HG03175 (cell line): ENCODE measurements around the gene MAGEA6.
"Not testable (repeated sequence)": the region's sequence is repeated elsewhere in the genome, so short reads cannot be mapped to it uniquely, and the experiment has no call there.

Experiments used
- ATAC-seq: cut with Tn5 transposase; IDR thresholded peaks from one replicate; pipeline ENCODE4 v1.9.1; 2021; ENCODE audit warnings: mild to moderate bottlenecking, moderate library complexity; ENCODE audit not compliant: unreplicated experiment

Gene MAGEA6

GRCh38 chrX:152769549-152770289 lies at the start of gene MAGEA6:
TSS of gene MAGEA6 (minus strand) at chrX:152769689. CDS start at chrX:152767650, 2,039 bp downstream.
- ATAC-seq = not testable (repeated sequence)

- no peak for ATAC-seq
Observed at GRCh38 chrX:152819266-152819665, 49.8 kb upstream of the MAGEA6 start.

GRCh38 chrX:152818356-152818755 lies 48.9 kb upstream of the MAGEA6 start:
- ATAC-seq = no peak

- no peak for ATAC-seq
Observed at GRCh38 chrX:152817078-152817764, 47.7 kb upstream of the MAGEA6 start.

- ATAC-seq = no peak
Observed at GRCh38 chrX:152814048-152814447, 44.6 kb upstream of the MAGEA6 start.

GRCh38 chrX:152813206-152813605 lies 43.7 kb upstream of the MAGEA6 start:
- ATAC-seq = no peak

GRCh38 chrX:152810403-152810802 lies 40.9 kb upstream of the MAGEA6 start:
- no peak for ATAC-seq

GRCh38 chrX:152806035-152806434 lies 36.5 kb upstream of the MAGEA6 start:
- no peak for ATAC-seq

GRCh38 chrX:152798945-152799344 lies 29.5 kb upstream of the MAGEA6 start:
- ATAC-seq = no peak

GRCh38 chrX:152787062-152787461 lies 17.6 kb upstream of the MAGEA6 start:
- peak; percentile 91 for ATAC-seq

- not testable (repeated sequence) for ATAC-seq
Observed at GRCh38 chrX:152766562-152766961, 2.9 kb downstream of the MAGEA6 start.

- not testable (repeated sequence) for ATAC-seq
Observed at GRCh38 chrX:152761582-152761981, 7.9 kb downstream of the MAGEA6 start.

GRCh38 chrX:152759544-152759943 lies 9.9 kb downstream of the MAGEA6 start:
- not testable (repeated sequence) for ATAC-seq

GRCh38 chrX:152758918-152759317 lies 10.6 kb downstream of the MAGEA6 start, which contains the start of gene CSAG3:
TSS of gene CSAG3 (plus strand) at chrX:152759218.
- not testable (repeated sequence) for ATAC-seq

GRCh38 chrX:152754871-152755270 lies 14.6 kb downstream of the MAGEA6 start:
- ATAC-seq = not testable (repeated sequence)

- not testable (repeated sequence) for ATAC-seq
Observed at GRCh38 chrX:152753686-152754650, 15.5 kb downstream of the MAGEA6 start, which contains the start of gene MAGEA2. TSS of gene MAGEA2 (minus strand) at chrX:152753842. CDS start at chrX:152751363, 2,479 bp downstream.

GRCh38 chrX:152738560-152738959 lies 30.9 kb downstream of the MAGEA6 start:
- no peak for ATAC-seq

- not testable (repeated sequence) for ATAC-seq
Observed at GRCh38 chrX:152736528-152736927, 33.0 kb downstream of the MAGEA6 start.

- ATAC-seq = no peak
Observed at GRCh38 chrX:152735860-152736511, 33.5 kb downstream of the MAGEA6 start.

- no peak for ATAC-seq
Observed at GRCh38 chrX:152735101-152735500, 34.4 kb downstream of the MAGEA6 start.
